GM12878 (cell line): Measurements from ENCODE around the gene WNT16. TPM values are rescaled to one million over a fixed set of nuclear protein-coding genes. Genes with fewer than 3 reads are reported as not detected.

Source experiments
- ATAC-seq: fragments of 200-7000 bp; cut with Tn5 transposase; 3 replicates; pipeline ENCODE4 v1.9.1; 2020; ENCODE audit warnings: mild to moderate bottlenecking, moderate library complexity
- BruUV-seq: library from RNA; stranded (reverse); fragments of 400-500 nt; replicated peaks from 2 replicates; lab custom pipeline; 2021; lab: Mats Ljungman, UMichigan
- CTCF ChIA-PET: fragments of 300-600 bp; sonication (Branson Sonifier 250); formaldehyde crosslinking; extraction: SDS; loops from one replicate; lab custom pipeline; 2021; ENCODE audit warnings: inconsistent platforms; lab: Yijun Ruan, JAX
- POLR2A ChIA-PET: fragments of 350-600 bp; formaldehyde crosslinking; extraction: SDS; loops from one replicate; lab custom pipeline; 2021; ENCODE audit warnings: inconsistent platforms; lab: Charles Lee
- RAD21 ChIA-PET: fragments of 300-600 bp; sonication (Branson Sonifier 250); formaldehyde crosslinking; loops from one replicate; lab custom pipeline; 2023; ENCODE audit warnings: antibody characterized with exemption; ENCODE audit not compliant: unreplicated experiment; lab: Charles Lee
- SMC1A ChIA-PET: fragments of 300-600 bp; sonication (Branson Sonifier 250); formaldehyde crosslinking; loops from one replicate; lab custom pipeline; 2023; ENCODE audit not compliant: unreplicated experiment, uncharacterized antibody; lab: Charles Lee
- DNase-seq: peaks from one replicate; pipeline ENCODE4 v3.0.0-alpha.2; 2011; ENCODE audit warnings: low read depth, low spot score
- FAIRE-seq: peaks from 3 replicates; lab custom pipeline; 2011; peaks lifted over from hg19 to GRCh38; lab: Jason Lieb, UNC
- H2AFZ ChIP-seq: 2 replicates; pipeline ENCODE4 v1.6.0; 2011; ENCODE audit warnings: low read depth, low read length, control low read depth; ENCODE audit not compliant: control insufficient read depth
- H3K27ac ChIP-seq: 2 replicates; pipeline ENCODE4 v1.5.1; 2011; ENCODE audit warnings: control low read depth; ENCODE audit not compliant: control insufficient read depth, insufficient read depth
- H3K27me3 ChIP-seq, 2 experiments: replicated peaks in 1 of 2; 2 replicates each; pipeline versions ENCODE4 v1.6.0 to v1.6.1; 2011; ENCODE audit warnings: low read length in 1 of 2; ENCODE audit not compliant: control insufficient read depth in 2 of 2, insufficient read depth in 2 of 2
- H3K36me3 ChIP-seq, 2 experiments: 2 replicates each; pipeline ENCODE4 v1.5.1; 2011; ENCODE audit warnings: low read length in 1 of 2; ENCODE audit not compliant: control insufficient read depth in 2 of 2, insufficient read depth in 2 of 2
- H3K4me1 ChIP-seq: 2 replicates; pipeline ENCODE4 v1.6.1; 2011; ENCODE audit warnings: mild to moderate bottlenecking, low read length, moderate library complexity, mixed read lengths; ENCODE audit not compliant: control insufficient read depth, insufficient read depth
- H3K4me2 ChIP-seq: 2 replicates; pipeline ENCODE4 v1.6.0; 2011; ENCODE audit warnings: control low read depth; ENCODE audit not compliant: control insufficient read depth, insufficient read depth
- H3K4me3 ChIP-seq: fragments of 200-600 bp; sonication (generic); 2 replicates; pipeline ENCODE4 v1.5.1; 2016
- H3K79me2 ChIP-seq: 2 replicates; pipeline ENCODE4 v1.6.0; 2011; ENCODE audit warnings: low read length; ENCODE audit not compliant: control insufficient read depth, insufficient read depth
- H3K9ac ChIP-seq: 2 replicates; pipeline ENCODE4 v1.8.0; 2011; ENCODE audit warnings: low read length, control low read depth, mixed read lengths; ENCODE audit not compliant: control insufficient read depth, insufficient read depth
- H3K9me3 ChIP-seq: replicated peaks from 3 replicates; pipeline ENCODE4 v1.5.1; 2011; ENCODE audit warnings: mild to moderate bottlenecking, low read length; ENCODE audit not compliant: control insufficient read depth, insufficient read depth
- H4K20me1 ChIP-seq: 2 replicates; pipeline ENCODE4 v1.6.0; 2011; ENCODE audit not compliant: control insufficient read depth, insufficient read depth
- ATF2 ChIP-seq: IDR thresholded peaks from 2 replicates; pipeline ENCODE4 v1.6.1; 2012; ENCODE audit warnings: low read length, inconsistent platforms
- BCL11A ChIP-seq: IDR thresholded peaks from 2 replicates; pipeline ENCODE4 v1.6.1; 2011; ENCODE audit warnings: low read depth, low read length
- CUX1 ChIP-seq: IDR thresholded peaks from 2 replicates; pipeline ENCODE4 v1.6.1; 2012; ENCODE audit warnings: improper control_type of control experiment, low read depth, low read length; ENCODE audit not compliant: insufficient replicate concordance
- FOXM1 ChIP-seq: IDR thresholded peaks from 2 replicates; pipeline ENCODE4 v1.6.1; 2012; ENCODE audit warnings: low read depth, mild to moderate bottlenecking, inconsistent platforms, low read length, moderate library complexity
- IKZF2 ChIP-seq, 2 experiments: fragments of 450-650 bp; IDR thresholded peaks; 2 replicates each; pipeline ENCODE4 v1.6.1; 2017; ENCODE audit warnings: mild to moderate bottlenecking in 2 of 2, moderate library complexity in 2 of 2
- KLF5 ChIP-seq: fragments of 450-650 bp; IDR thresholded peaks from 2 replicates; pipeline ENCODE4 v1.6.1; 2014; ENCODE audit warnings: mild to moderate bottlenecking; ENCODE audit not compliant: partially characterized antibody
- MTA2 ChIP-seq: fragments of 450-650 bp; IDR thresholded peaks from 2 replicates; pipeline ENCODE4 v1.6.1; 2016; ENCODE audit warnings: low read depth, mild to moderate bottlenecking, moderate library complexity
- MYB ChIP-seq: fragments of 150-350 bp; IDR thresholded peaks from 2 replicates; pipeline ENCODE4 v1.6.1; 2014; ENCODE audit warnings: mild to moderate bottlenecking, low read depth, low read length, borderline replicate concordance
- NFIC ChIP-seq: IDR thresholded peaks from 2 replicates; pipeline ENCODE4 v1.6.1; 2012; ENCODE audit warnings: low read depth, mild to moderate bottlenecking, inconsistent platforms, low read length, moderate library complexity
- RELB ChIP-seq: fragments of 450-650 bp; IDR thresholded peaks from 2 replicates; pipeline ENCODE4 v1.6.1; 2017; ENCODE audit warnings: low read depth, mild to moderate bottlenecking, moderate library complexity
- RUNX3 ChIP-seq: IDR thresholded peaks from 2 replicates; pipeline ENCODE4 v1.6.1; 2012; ENCODE audit warnings: low read length, inconsistent platforms
- STAT3 ChIP-seq: IDR thresholded peaks from 2 replicates; pipeline ENCODE4 v1.6.1; 2011; ENCODE audit warnings: low read depth, low read length, improper control_type of control experiment
- ZNF24 ChIP-seq: fragments of 450-650 bp; IDR thresholded peaks from 2 replicates; pipeline ENCODE4 v1.6.1; 2017; ENCODE audit warnings: antibody characterized with exemption, mild to moderate bottlenecking
- WGBS: methylation state at CpG from one replicate; pipeline ENCODE4 v1.1.6; 2016; ENCODE audit warnings: low lambda C conversion rate; ENCODE audit not compliant: insufficient replicate concordance, insufficient coverage; ENCODE audit errors: missing lambda C conversion rate; 5-methylcytosine and 5-hydroxymethylcytosine counted together
- in situ Hi-C: fragments of 300-500 bp; cut with MboI; formaldehyde crosslinking; loops from 9 replicates; pipeline ENCODE4 v1.14.3; 2018; ENCODE audit warnings: mixed read lengths
- intact Hi-C: fragments of 100-400 bp; cut with micrococcal nuclease; formaldehyde crosslinking; loops from one replicate; pipeline ENCODE4 v1.14.2; 2022; ENCODE audit not compliant: unreplicated experiment
- polyA plus RNA-seq, 11 experiments: library from polyadenylated mRNA; depleted of rRNA in 4 of 11; unstranded in 6 of 11; stranded (reverse) in 5 of 11; fragments of >200 nt; fragmentation: Nextera tagmentation in 4 of 11; fragmentation: Illumina TruSeq in 1 of 11; extraction: Ambion mirVana in 4 of 11; extraction: Trizol in 1 of 11; gene quantifications; 1 replicate in 1 of 11; 2 replicates in 10 of 11; pipeline versions ENCODE4 v1.2.1 to v1.2.3, GENCODE V29; 2011 to 2016; ENCODE audit warnings: inconsistent platforms in 2 of 11, missing spikeins in 2 of 11, low read depth in 1 of 11
- total RNA-seq, 4 experiments: library from RNA; depleted of rRNA in 3 of 4; stranded (reverse); fragments of >200 nt in 3 of 4; fragmentation: Illumina TruSeq in 1 of 4; extraction: Trizol in 1 of 4; gene quantifications; 2 replicates each; pipeline versions ENCODE4 v1.2.1 to v1.2.3, GENCODE V29; 2013 to 2021

WNT16 gene
- total and polyA plus RNA-seq, 10 of the 15 experiments (the other 5 are each of a cell fraction or from before 2014, with no cell fraction given) = 0.05 to 0.11 (median 0.06) TPM; not detected in 5

GRCh38 chr7:121305109-121305508 is 23.7 kb upstream of the WNT16 start (continued):
- TF ChIP-seq CUX1 (no peak), MYB (no peak)

GRCh38 chr7:121306565-121306964 is 22.2 kb upstream of the WNT16 start:
- Histone ChIP-seq H3K4me2 (peak overlapping the region; percentile 44), H4K20me1 (no peaks in the 10 kb centered on the region), H3K27me3 (no peaks in the 10 kb centered on the region), H3K36me3 (no peaks in the 10 kb centered on the region), H3K9me3 (no peaks in the 10 kb centered on the region; the same call in 1 of the 3 replicates), H3K4me1 (peaks cover 31% of the 10 kb centered on the region), H2AFZ (peak overlapping the region; percentile 48; the same call in 1 of the 2 replicates), H3K27ac (no peak overlapping the region; the same call in 1 of the 2 replicates), H3K79me2 (no peaks in the 10 kb centered on the region), H3K4me3 (no peak overlapping the region), H3K9ac (no peak overlapping the region)
- ChIA-PET SMC1A (interaction anchor here (1.1 to 1.4 kb wide), 2 partner anchors 31 to 61 kb away, joined by 4 read pairs; no protein-coding TSS in a partner anchor), POLR2A (interaction anchor here (1.3 kb wide), 1 partner anchor 28 kb away, joined by 3 read pairs; no protein-coding TSS in a partner anchor), RAD21 (no interaction called here), CTCF (interaction anchor here (0.5 to 0.8 kb wide), 2 partner anchors 33 to 55 kb away, joined by 3 to 4 read pairs; no protein-coding TSS in a partner anchor)
- ATAC-seq = peak; percentile 29
- WGBS = 25% methylated on average over 3 of the region's 3 CpGs
- intact Hi-C loops (loop anchor here (2.0 to 10.0 kb wide), 2 partner anchors 122 to 228 kb away; no protein-coding TSS in a partner anchor), in situ Hi-C loops (no loop called here)
- no TSS peak for BruUV-seq
- no peak for DNase-seq
- FAIRE-seq = peak; percentile 52
- TF ChIP-seq MTA2 (peak; percentile 69; the same call in 1 of the 2 replicates), BCL11A (no peak), FOXM1 (peak; percentile 27; the same call in 1 of the 2 replicates), ZNF24 (peak; percentile 53; the same call in 1 of the 2 replicates), IKZF2 (IDR thresholded peaks at IDR 0.05) (peak in 1 of 2 experiments; percentile 36; a peak in 1 of 4 replicates), ATF2 (peak; percentile 52; the same call in 1 of the 2 replicates), RELB (0 out of 2 replicates have a peak, but pooled peaks have one; percentile 22), RUNX3 (peak; percentile 8; the same call in 1 of the 2 replicates), KLF5 (no peak), NFIC (no peak), STAT3 (0 out of 2 replicates have a peak, but pooled peaks have one; percentile 26)
- TF ChIP-seq, all 136 proteins: peak for 8
